ENCODE results near the gene TIMP2.

DNA sequence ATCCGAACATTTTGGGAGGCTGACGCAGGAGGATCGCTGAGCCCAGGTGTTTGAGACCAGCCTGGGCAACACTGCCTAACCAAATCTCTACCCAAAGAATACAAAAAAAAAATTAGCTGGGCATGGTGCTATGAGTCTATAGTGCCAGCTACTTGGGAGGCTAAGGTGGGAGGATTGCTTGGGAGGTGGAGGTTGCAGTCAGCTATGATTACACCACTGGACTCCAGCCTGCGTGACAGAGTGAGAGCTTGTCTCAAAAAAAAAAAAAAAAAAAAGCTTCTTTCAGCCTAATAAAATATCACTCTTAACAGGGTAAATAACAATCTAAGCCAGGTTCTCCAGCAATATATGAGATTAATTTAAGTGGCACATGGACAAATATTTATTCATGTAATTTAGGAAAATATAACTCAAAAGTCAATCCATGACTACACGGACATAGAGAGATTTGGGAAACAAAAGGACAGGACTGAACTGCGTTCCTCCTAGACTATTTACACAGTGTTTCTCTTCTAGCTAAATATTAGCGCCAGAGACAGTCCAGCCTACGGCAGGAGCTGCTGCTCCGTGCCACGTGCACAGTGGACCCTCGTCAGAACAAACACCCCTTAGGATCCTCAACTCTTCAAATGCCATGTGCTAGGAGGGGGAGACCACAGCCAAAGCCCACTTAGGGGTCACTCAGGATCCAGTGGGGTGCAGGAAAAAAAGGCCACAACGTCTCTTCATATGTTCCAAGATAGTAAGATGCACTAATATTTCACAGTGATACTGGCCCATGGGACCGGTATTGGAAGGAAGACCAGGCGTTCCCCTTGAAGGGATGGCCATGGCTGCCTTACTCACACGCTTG, 93.3 kb downstream of the TIMP2 start:
- TF ChIP-seq, protein P1, sequence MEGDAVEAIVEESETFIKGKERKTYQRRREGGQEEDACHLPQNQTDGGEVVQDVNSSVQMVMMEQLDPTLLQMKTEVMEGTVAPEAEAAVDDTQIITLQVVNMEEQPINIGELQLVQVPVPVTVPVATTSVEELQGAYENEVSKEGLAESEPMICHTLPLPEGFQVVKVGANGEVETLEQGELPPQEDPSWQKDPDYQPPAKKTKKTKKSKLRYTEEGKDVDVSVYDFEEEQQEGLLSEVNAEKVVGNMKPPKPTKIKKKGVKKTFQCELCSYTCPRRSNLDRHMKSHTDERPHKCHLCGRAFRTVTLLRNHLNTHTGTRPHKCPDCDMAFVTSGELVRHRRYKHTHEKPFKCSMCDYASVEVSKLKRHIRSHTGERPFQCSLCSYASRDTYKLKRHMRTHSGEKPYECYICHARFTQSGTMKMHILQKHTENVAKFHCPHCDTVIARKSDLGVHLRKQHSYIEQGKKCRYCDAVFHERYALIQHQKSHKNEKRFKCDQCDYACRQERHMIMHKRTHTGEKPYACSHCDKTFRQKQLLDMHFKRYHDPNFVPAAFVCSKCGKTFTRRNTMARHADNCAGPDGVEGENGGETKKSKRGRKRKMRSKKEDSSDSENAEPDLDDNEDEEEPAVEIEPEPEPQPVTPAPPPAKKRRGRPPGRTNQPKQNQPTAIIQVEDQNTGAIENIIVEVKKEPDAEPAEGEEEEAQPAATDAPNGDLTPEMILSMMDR (conservative IDR thresholded peaks at IDR 0.05; ENCODE audit: low read depth in 2 of 2) = no peak
- no peak for TF ChIP-seq EZH2phosphoT487 (IDR thresholded peaks at IDR 0.05; ENCODE audit: unreplicated experiment)
- no peak for TF ChIP-seq ZNF114 (CRISPR knock-in tag; IDR thresholded peaks at IDR 0.05)
- no peak for TF ChIP-seq POLR2AphosphoS5 (IDR thresholded peaks at IDR 0.05; ENCODE audit: low read depth)
- TF ChIP-seq EZH2 (IDR thresholded peaks at IDR 0.05; ENCODE audit: low read depth, unreplicated experiment) = no peak

Measured in GM23338 (cell line).